Dedifferentiated amniotic fluid mesenchymal stem cell (primary cell): ENCODE measurements around the gene IFT43.

Source experiments
- DNase-seq: peaks from one replicate; pipeline ENCODE4 v3.0.0-alpha.2; 2016; ENCODE audit errors: extremely low spot score

IFT43 gene

GRCh38 chr14:76112889-76113624 lies 127.5 kb downstream of the IFT43 start:
- DNase-seq = no peak

GRCh38 chr14:76113691-76114090 lies 128.1 kb downstream of the IFT43 start:
- no peak for DNase-seq

- no peak for DNase-seq
These were observed 129.5 kb downstream of the IFT43 start for GRCh38 chr14:76115010-76115422.

GRCh38 chr14:76117789-76118484 lies 132.4 kb downstream of the IFT43 start:
- no peak for DNase-seq

- no peak for DNase-seq
These were observed 133.0 kb downstream of the IFT43 start for GRCh38 chr14:76118594-76118993.

- no peak for DNase-seq
These were observed 135.7 kb downstream of the IFT43 start for GRCh38 chr14:76121089-76121748.

- DNase-seq = no peak
These were observed 138.1 kb downstream of the IFT43 start for GRCh38 chr14:76123426-76124225.

- no peak for DNase-seq
These were observed 139.9 kb downstream of the IFT43 start for GRCh38 chr14:76125511-76125910.

GRCh38 chr14:76126076-76126475 lies 140.5 kb downstream of the IFT43 start:
- no peak for DNase-seq

- DNase-seq = no peak
These were observed 144.5 kb downstream of the IFT43 start for GRCh38 chr14:76129851-76130576.

- no peak for DNase-seq
These were observed 145.8 kb downstream of the IFT43 start for GRCh38 chr14:76131071-76131965.

- no peak for DNase-seq
These were observed 147.5 kb downstream of the IFT43 start for GRCh38 chr14:76133103-76133502.
